ENCODE data around the gene MRS2.
A peak's percentile ranks its signal among the peaks of the same experiment; 100 is the strongest.

DNA sequence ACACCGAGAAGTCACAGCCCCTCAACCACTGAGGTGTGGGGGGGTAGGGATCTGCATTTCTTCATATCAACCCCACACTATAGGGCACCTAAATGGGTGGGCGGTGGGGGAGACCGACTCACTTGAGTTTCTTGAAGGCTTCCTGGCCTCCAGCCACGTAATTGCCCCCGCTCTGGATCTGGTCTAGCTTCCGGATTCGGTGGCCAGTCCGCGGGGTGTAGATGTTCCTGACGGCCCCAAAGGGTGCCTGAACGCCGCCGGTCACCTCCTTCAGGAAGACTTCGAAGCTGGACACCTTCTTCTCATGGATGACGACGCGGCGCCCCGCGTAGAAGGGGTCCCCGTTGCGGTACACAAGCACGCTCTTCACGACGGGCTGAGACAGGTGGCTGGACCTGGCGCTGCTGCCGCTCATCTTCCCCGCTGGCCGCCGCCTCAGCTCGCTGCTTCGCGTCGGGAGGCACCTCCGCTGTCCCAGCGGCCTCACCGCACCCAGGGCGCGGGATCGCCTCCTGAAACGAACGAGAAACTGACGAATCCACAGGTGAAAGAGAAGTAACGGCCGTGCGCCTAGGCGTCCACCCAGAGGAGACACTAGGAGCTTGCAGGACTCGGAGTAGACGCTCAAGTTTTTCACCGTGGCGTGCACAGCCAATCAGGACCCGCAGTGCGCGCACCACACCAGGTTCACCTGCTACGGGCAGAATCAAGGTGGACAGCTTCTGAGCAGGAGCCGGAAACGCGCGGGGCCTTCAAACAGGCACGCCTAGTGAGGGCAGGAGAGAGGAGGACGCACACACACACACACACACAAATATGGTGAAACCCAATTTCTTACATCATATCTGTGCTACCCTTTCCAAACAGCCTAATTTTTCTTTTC, 45.2 kb upstream of the MRS2 start, which contains the start of gene DCDC2:
- peak; percentile 62 to 93 (median 89) for TF ChIP-seq POLR2A (IDR thresholded peaks at IDR 0.05)
- TF ChIP-seq, protein P1, sequence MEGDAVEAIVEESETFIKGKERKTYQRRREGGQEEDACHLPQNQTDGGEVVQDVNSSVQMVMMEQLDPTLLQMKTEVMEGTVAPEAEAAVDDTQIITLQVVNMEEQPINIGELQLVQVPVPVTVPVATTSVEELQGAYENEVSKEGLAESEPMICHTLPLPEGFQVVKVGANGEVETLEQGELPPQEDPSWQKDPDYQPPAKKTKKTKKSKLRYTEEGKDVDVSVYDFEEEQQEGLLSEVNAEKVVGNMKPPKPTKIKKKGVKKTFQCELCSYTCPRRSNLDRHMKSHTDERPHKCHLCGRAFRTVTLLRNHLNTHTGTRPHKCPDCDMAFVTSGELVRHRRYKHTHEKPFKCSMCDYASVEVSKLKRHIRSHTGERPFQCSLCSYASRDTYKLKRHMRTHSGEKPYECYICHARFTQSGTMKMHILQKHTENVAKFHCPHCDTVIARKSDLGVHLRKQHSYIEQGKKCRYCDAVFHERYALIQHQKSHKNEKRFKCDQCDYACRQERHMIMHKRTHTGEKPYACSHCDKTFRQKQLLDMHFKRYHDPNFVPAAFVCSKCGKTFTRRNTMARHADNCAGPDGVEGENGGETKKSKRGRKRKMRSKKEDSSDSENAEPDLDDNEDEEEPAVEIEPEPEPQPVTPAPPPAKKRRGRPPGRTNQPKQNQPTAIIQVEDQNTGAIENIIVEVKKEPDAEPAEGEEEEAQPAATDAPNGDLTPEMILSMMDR (IDR thresholded peaks at IDR 0.05) = peak in 4 of 7 experiments; percentile 21 to 24 (median 23)
